HepG2 (cell line): ENCODE measurements around the gene USP5. TPM values are rescaled to one million over a fixed set of nuclear protein-coding genes. Genes with fewer than 3 reads are reported as not detected.

Experiments used
- ATF1 ChIP-seq: IDR thresholded peaks from 2 replicates; pipeline ENCODE4 v1.6.1; 2016; ENCODE audit warnings: mild to moderate bottlenecking, control low read depth
- CBFB ChIP-seq: sonication (generic); formaldehyde crosslinking; IDR thresholded peaks from 2 replicates; pipeline ENCODE4 v1.4.0; 2020; ENCODE audit warnings: missing genetic modification reagents
- CEBPZ ChIP-seq: IDR thresholded peaks from 2 replicates; pipeline ENCODE4 v1.6.1; 2012; ENCODE audit warnings: low read length, improper control_type of control experiment
- HOXA5 ChIP-seq: sonication (generic); formaldehyde crosslinking; IDR thresholded peaks from 2 replicates; pipeline ENCODE4 v1.4.0; 2020; ENCODE audit warnings: missing genetic modification reagents
- IKZF4 ChIP-seq: sonication (generic); formaldehyde crosslinking; IDR thresholded peaks from 2 replicates; pipeline ENCODE4 v1.5.1; 2020; ENCODE audit warnings: borderline replicate concordance, mild to moderate bottlenecking, low read depth, missing genetic modification reagents; ENCODE audit errors: not compliant biosample characterization
- LBX2 ChIP-seq: sonication (generic); formaldehyde crosslinking; IDR thresholded peaks from 2 replicates; pipeline ENCODE4 v1.5.0; 2020; ENCODE audit warnings: missing genetic modification reagents, mild to moderate bottlenecking, borderline replicate concordance
- MAZ ChIP-seq, 2 experiments: sonication (generic) in 1 of 2; formaldehyde crosslinking in 1 of 2; IDR thresholded peaks; 2 replicates each; pipeline versions ENCODE4 v1.5.0 to v1.6.1; 2012 to 2020; ENCODE audit warnings: low read depth in 2 of 2, mild to moderate bottlenecking in 2 of 2, borderline replicate concordance in 1 of 2, improper control_type of control experiment in 1 of 2, low read length in 1 of 2, missing genetic modification reagents in 1 of 2, moderate library complexity in 1 of 2
- NAIF1 ChIP-seq: sonication (generic); formaldehyde crosslinking; IDR thresholded peaks from 2 replicates; pipeline ENCODE4 v1.5.0; 2020; ENCODE audit warnings: mild to moderate bottlenecking, missing genetic modification reagents, borderline replicate concordance
- NCOA5 ChIP-seq: sonication (generic); formaldehyde crosslinking; IDR thresholded peaks from 2 replicates; pipeline ENCODE4 v1.4.0; 2020; ENCODE audit warnings: missing genetic modification reagents
- PHF21A ChIP-seq: sonication (generic); formaldehyde crosslinking; IDR thresholded peaks from 2 replicates; pipeline ENCODE4 v1.5.0; 2020; ENCODE audit warnings: mild to moderate bottlenecking, missing genetic modification reagents
- PITX1 ChIP-seq: sonication (generic); formaldehyde crosslinking; IDR thresholded peaks from 2 replicates; pipeline ENCODE4 v1.5.1; 2020; ENCODE audit warnings: mild to moderate bottlenecking, missing genetic modification reagents
- TCF7L2 ChIP-seq: IDR thresholded peaks from 2 replicates; pipeline ENCODE4 v1.6.1; 2011; ENCODE audit warnings: mild to moderate bottlenecking, low read depth, low read length, moderate library complexity
- TFDP1 ChIP-seq: IDR thresholded peaks from 2 replicates; pipeline ENCODE4 v1.6.1; 2016; ENCODE audit warnings: missing compliant biosample characterization, missing genetic modification reagents, borderline replicate concordance
- TSC22D2 ChIP-seq: sonication (generic); formaldehyde crosslinking; IDR thresholded peaks from 2 replicates; pipeline ENCODE4 v1.5.1; 2020; ENCODE audit warnings: missing genetic modification reagents, mild to moderate bottlenecking, borderline replicate concordance
- ZFY ChIP-seq: sonication (generic); formaldehyde crosslinking; IDR thresholded peaks from 2 replicates; pipeline ENCODE4 v1.4.0; 2020; ENCODE audit warnings: missing genetic modification reagents
- ZMYM2 ChIP-seq: sonication (generic); formaldehyde crosslinking; IDR thresholded peaks from 2 replicates; pipeline ENCODE4 v1.8.0; 2022; ENCODE audit warnings: mild to moderate bottlenecking, missing genetic modification reagents
- ZNF331 ChIP-seq: sonication (generic); formaldehyde crosslinking; IDR thresholded peaks from 2 replicates; pipeline ENCODE4 v1.4.0; 2020; ENCODE audit warnings: missing genetic modification reagents
- ZNF354B ChIP-seq: sonication (generic); formaldehyde crosslinking; IDR thresholded peaks from 2 replicates; pipeline ENCODE4 v1.8.0; 2022; ENCODE audit warnings: mild to moderate bottlenecking, missing genetic modification reagents
- ZNF367 ChIP-seq: sonication (generic); formaldehyde crosslinking; IDR thresholded peaks from 2 replicates; pipeline ENCODE4 v1.4.0; 2020; ENCODE audit warnings: missing genetic modification reagents, borderline replicate concordance
- ZNF543 ChIP-seq: sonication (generic); formaldehyde crosslinking; IDR thresholded peaks from 2 replicates; pipeline ENCODE4 v1.4.0; 2020; ENCODE audit warnings: mild to moderate bottlenecking, missing genetic modification reagents
- ZNF615 ChIP-seq: sonication (generic); formaldehyde crosslinking; IDR thresholded peaks from 2 replicates; pipeline ENCODE4 v1.5.0; 2020; ENCODE audit warnings: mild to moderate bottlenecking, missing genetic modification reagents, borderline replicate concordance
- ZUFSP ChIP-seq: sonication (generic); formaldehyde crosslinking; IDR thresholded peaks from 2 replicates; pipeline ENCODE4 v1.9.0; 2021; ENCODE audit warnings: missing genetic modification reagents, mild to moderate bottlenecking, borderline replicate concordance
- polyA plus RNA-seq, 8 experiments: library from polyadenylated mRNA; depleted of rRNA in 3 of 8; stranded (reverse) in 7 of 8; unstranded in 1 of 8; fragments of >200 nt; fragmentation: Illumina TruSeq in 4 of 8; extraction: Trizol in 4 of 8; gene quantifications; 2 replicates each; pipeline versions ENCODE4 v1.2.1 to v1.2.3, GENCODE V29; 2011 to 2016; ENCODE audit warnings: low read depth in 4 of 8, missing spikeins in 1 of 8, mixed read lengths in 1 of 8; ENCODE audit not compliant: insufficient read depth in 1 of 8
- total RNA-seq, 5 experiments: library from RNA; depleted of rRNA; stranded (reverse); fragments of >200 nt; fragmentation: Illumina TruSeq; extraction: Trizol; gene quantifications; 2 replicates each; pipeline ENCODE4 v1.2.3, GENCODE V29; 2016; ENCODE audit warnings: low read depth in 1 of 5

The USP5 gene
- total and polyA plus RNA-seq, 2 of the 13 experiments (the other 11 are each of a cell fraction or from before 2014, with no cell fraction given), result 39.6 to 56.0 TPM

GRCh38 chr12:6851153-6851920 is 613 bp upstream of the USP5 start, which contains the start of gene CDCA3 (continued):
- TF ChIP-seq ZNF331, result no peak
- no peak for TF ChIP-seq ZNF615
- no peak for TF ChIP-seq NCOA5 (CRISPR knock-in tag)
- no peak for TF ChIP-seq NAIF1 (CRISPR knock-in tag)
- TF ChIP-seq ATF1 (CRISPR knock-in tag), result peak; percentile 88
- no peak for TF ChIP-seq CBFB (CRISPR knock-in tag)
- TF ChIP-seq TFDP1 (CRISPR knock-in tag), result peak; percentile 100
- 0 out of 2 replicates have a peak, but pooled peaks have one; percentile 20 for TF ChIP-seq HOXA5
- no peak for TF ChIP-seq IKZF4 (CRISPR knock-in tag)
- no peak for TF ChIP-seq ZMYM2 (CRISPR knock-in tag)
- no peak for TF ChIP-seq LBX2 (CRISPR knock-in tag)
- TF ChIP-seq TSC22D2 (CRISPR knock-in tag), result no peak
- TF ChIP-seq ZFY (CRISPR knock-in tag), result no peak
- TF ChIP-seq PITX1 (CRISPR knock-in tag), result no peak
- no peak for TF ChIP-seq PHF21A (CRISPR knock-in tag)
- TF ChIP-seq ZNF543 (CRISPR knock-in tag), result no peak
- TF ChIP-seq MAZ (IDR thresholded peaks at IDR 0.05; ENCODE audit: borderline replicate concordance, low read depth, low read length), result no peak
- TF ChIP-seq MAZ (CRISPR knock-in tag; IDR thresholded peaks at IDR 0.05; ENCODE audit: low read depth), result no peak
- TF ChIP-seq CEBPZ, result peak; percentile 14; the same call in 1 of the 2 replicates
- no peak for TF ChIP-seq ZNF367 (CRISPR knock-in tag)
- TF ChIP-seq ZNF354B, result no peak
- no peak for TF ChIP-seq ZUFSP
- no peak for TF ChIP-seq TCF7L2
